Astrocyte of the cerebellum (primary cell): ENCODE data around the gene OLIG1.

Source experiments
- DNase-seq: peaks from one replicate; pipeline ENCODE4 v3.0.0-alpha.2; 2011; ENCODE audit warnings: low read depth
- H3K4me3 ChIP-seq: 2 replicates; pipeline ENCODE4 v1.5.1; 2011; ENCODE audit warnings: mild to moderate bottlenecking, low read depth, low read length, moderate library complexity
- in situ Hi-C: cut with HindIII; loops from 2 replicates; pipeline ENCODE4 v1.10.0; 2017; ENCODE audit warnings: low sequenced_read_pairs
- TF ChIP-seq, protein P1 (sequence below): IDR thresholded peaks from 2 replicates; pipeline ENCODE4 v1.5.1; 2012; ENCODE audit warnings: low read length, low read depth, moderate library complexity, mild to moderate bottlenecking; ENCODE audit errors: missing control alignments

OLIG1 gene

DNA sequence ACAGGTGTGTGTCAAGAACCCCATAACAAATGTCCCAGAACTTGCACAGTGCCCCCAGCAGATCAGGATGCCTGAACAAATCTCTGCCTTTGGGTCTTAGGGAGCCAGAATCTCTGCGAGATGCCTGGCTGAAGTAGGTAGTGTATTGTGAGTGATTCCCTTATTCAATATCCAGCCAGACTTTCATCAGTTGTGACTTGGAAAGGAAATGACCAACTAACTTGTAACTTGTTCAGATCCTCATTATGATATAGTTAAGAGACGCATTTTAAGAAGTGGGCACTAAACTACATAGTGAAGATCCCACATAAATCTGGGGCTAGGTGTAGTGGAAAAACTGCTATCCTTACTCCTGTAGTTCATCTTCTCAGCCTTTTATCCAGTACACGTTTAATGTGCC, 32.4 kb upstream of the OLIG1 start:
- no peak overlapping the region for H3K4me3 ChIP-seq
- TF ChIP-seq, protein P1, sequence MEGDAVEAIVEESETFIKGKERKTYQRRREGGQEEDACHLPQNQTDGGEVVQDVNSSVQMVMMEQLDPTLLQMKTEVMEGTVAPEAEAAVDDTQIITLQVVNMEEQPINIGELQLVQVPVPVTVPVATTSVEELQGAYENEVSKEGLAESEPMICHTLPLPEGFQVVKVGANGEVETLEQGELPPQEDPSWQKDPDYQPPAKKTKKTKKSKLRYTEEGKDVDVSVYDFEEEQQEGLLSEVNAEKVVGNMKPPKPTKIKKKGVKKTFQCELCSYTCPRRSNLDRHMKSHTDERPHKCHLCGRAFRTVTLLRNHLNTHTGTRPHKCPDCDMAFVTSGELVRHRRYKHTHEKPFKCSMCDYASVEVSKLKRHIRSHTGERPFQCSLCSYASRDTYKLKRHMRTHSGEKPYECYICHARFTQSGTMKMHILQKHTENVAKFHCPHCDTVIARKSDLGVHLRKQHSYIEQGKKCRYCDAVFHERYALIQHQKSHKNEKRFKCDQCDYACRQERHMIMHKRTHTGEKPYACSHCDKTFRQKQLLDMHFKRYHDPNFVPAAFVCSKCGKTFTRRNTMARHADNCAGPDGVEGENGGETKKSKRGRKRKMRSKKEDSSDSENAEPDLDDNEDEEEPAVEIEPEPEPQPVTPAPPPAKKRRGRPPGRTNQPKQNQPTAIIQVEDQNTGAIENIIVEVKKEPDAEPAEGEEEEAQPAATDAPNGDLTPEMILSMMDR, result no peak
- in situ Hi-C loops, result no loop called here
- DNase-seq, result no peak

DNA sequence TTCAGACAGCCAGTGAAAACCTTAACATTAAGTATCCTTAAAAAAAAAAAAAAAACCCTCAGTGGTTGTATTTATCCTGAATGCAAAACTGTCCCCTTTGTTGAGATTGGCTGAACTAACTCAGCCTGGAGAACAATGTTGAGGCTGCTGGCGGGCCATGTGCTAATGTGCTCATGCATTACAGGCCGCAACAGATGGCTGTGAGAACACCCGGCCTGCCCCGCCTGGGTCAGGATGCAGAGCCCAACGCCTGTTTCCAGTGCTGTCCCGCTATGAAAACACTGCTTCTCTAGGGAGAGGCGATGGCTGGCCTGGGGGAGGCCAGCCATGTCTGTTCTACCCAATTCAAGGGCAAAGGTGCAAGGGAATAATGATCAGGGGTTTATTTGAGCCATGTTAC, 30.4 kb upstream of the OLIG1 start:
- TF ChIP-seq, protein P1, result no peak
- in situ Hi-C loops, result no loop called here
- no peak overlapping the region for H3K4me3 ChIP-seq
- no peak for DNase-seq

GRCh38 chr21:33040215-33040614, 29.7 kb upstream of the OLIG1 start:
- H3K4me3 ChIP-seq, result no peak overlapping the region
- TF ChIP-seq, protein P1, result no peak
- no peak for DNase-seq
- in situ Hi-C loops, result no loop called here

DNA sequence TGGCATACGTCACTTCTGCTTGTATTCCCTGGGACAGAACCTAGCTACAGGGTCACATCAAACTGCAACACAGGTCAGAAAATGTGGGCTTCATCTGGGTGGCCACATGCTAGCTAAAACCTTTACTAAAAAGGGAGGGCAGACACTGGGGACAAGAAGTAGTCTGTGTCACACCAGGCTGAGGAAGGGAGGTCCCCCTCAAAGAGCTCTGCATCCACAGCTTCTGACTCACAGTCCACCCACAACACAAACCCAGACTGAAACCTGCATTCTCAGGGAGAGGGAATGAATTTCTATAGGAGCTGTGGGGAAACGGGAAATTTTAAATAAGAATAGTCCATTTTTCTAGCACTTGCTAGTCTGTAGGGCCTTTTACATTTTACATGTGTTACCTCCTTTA, 28.0 kb upstream of the OLIG1 start:
- in situ Hi-C loops, result no loop called here
- TF ChIP-seq, protein P1, result no peak
- no peak for DNase-seq
- no peak overlapping the region for H3K4me3 ChIP-seq

DNA sequence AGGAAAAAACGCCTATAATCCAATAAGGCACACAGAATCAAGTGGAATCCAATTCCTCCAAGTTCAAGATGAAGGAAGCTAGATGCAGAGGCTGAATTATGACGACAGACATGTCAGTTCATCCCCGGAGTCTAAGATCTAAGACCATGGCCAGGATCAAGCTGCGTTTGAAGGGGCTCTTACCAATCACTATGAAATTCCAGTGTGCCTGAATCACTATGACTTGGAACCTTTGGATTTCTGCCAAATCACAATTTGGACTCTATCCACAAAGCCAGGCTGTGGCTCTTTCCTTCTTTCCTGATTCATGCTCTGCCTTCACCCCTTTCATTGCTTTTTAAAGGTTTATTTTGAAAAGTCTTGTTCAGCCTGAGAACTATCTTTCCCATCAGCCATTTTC, 27.1 kb upstream of the OLIG1 start:
- TF ChIP-seq, protein P1, result no peak
- in situ Hi-C loops, result no loop called here
- DNase-seq, result peak; percentile 83
- no peak overlapping the region for H3K4me3 ChIP-seq

DNA sequence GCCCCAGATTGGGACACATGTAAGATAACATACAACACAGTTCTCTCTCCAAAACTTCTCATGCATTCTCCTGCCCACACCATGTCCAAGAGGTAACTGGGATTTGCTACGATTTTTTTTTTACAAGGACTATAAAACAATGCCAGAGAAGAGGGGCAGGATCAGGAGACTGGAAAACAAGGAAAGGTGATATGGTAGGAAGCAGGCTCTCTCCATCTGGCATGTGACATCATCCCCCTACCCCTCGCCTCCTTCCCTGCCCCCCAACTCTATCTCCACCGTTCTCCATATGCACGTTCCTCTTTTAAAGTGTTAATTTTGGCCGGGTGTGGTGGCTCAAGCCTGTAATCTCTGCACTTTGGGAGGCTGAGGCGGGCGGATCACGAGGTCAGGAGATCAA, 23.5 kb upstream of the OLIG1 start:
- TF ChIP-seq, protein P1, result no peak
- in situ Hi-C loops, result no loop called here
- H3K4me3 ChIP-seq, result no peak overlapping the region
- DNase-seq, result no peak

DNA sequence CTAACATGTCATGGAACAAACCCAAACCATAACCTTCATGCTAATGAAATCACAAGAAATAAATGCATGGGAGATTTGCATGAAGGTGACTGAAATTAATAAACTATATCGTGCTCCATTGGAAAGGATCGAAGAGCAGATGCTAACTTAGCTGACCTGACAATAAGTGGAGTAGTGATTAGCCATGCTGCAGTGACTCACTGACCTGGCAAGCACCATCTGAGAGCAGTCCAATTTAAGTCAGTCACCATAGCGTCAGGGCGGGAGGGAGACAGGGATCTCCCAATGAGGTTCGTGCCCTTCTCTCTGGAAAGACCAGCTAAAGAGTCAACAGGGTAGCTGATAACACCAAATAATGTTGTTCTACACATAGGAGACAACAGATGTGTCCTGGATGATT, 22.7 kb upstream of the OLIG1 start:
- H3K4me3 ChIP-seq, result no peak overlapping the region
- TF ChIP-seq, protein P1, result no peak
- peak; percentile 48 for DNase-seq
- in situ Hi-C loops, result no loop called here
